Measurements from ENCODE around the gene RNASEL.

Gene RNASEL

GRCh38 chr1:182631954-182632353, 42.9 kb upstream of the RNASEL start:
- no peak overlapping the region for H2AFZ ChIP-seq (ENCODE audit: low read length)
- H3K27ac ChIP-seq (ENCODE audit: low read depth, low read length, poor library complexity, severe bottlenecking) = peak overlapping the region; percentile 88
- no peaks in the 10 kb centered on the region for H3F3A ChIP-seq (ENCODE audit: insufficient read depth, low read length)
- no peaks in the 10 kb centered on the region for H3K79me2 ChIP-seq (ENCODE audit: insufficient read depth, low read length)
- no peak overlapping the region for H3K9ac ChIP-seq (ENCODE audit: low read length)
- H3K36me3 ChIP-seq (ENCODE audit: insufficient read depth, low read length) = no peaks in the 10 kb centered on the region
- peaks cover 65% of the 10 kb centered on the region for H3K4me1 ChIP-seq (ENCODE audit: insufficient read depth, low read length, severe bottlenecking)
- H4K20me1 ChIP-seq (ENCODE audit: insufficient read depth, low read length) = no peaks in the 10 kb centered on the region
- H3K9me2 ChIP-seq (ENCODE audit: low read depth, low read length) = no peaks in the 10 kb centered on the region
- TF ChIP-seq CTCF (IDR thresholded peaks at IDR 0.05; ENCODE audit: low read length) = no peak
- TF ChIP-seq EZH2 (IDR thresholded peaks at IDR 0.05; ENCODE audit: borderline replicate concordance, low read length) = no peak
- H3K27me3 ChIP-seq (ENCODE audit: insufficient read depth, low read length) = no peaks in the 10 kb centered on the region
- H3K9me3 ChIP-seq (ENCODE audit: low read length) = no peaks in the 10 kb centered on the region
- no peak overlapping the region for H3K4me3 ChIP-seq (ENCODE audit: low read depth, low read length, poor library complexity, severe bottlenecking)
- H3K4me2 ChIP-seq (ENCODE audit: low read length) = no peak overlapping the region

DNA sequence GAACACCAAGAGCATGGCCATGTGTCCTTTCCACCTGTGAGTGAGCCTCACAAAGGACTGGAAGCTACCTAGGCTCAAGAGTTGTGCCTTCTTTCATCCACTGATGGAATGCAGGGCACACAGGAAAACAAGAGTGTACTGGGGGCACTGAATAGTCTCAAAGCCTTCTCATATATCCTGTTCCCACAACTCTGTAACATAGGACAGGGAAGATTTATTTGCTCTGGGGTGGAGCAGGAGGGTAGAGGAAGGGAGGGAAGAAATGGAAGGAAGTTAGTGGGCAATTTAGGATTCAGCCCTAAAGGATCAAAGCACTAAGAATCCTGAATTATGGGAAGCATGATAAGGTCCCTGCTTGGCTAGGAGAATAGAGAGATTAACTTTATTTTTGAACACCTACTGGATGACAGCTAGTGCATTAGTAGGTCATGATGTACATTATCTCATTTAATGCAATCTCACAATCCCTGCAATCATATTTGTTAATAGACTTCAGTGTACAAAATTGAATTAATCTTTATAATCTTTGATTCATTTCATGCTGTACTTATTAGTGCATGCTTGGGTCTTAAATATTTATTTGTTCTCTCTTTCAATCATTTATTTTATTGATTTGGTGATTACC, 42.1 kb upstream of the RNASEL start:
- no peaks in the 10 kb centered on the region for H3K79me2 ChIP-seq (ENCODE audit: insufficient read depth, low read length)
- H3K27me3 ChIP-seq (ENCODE audit: insufficient read depth, low read length) = no peaks in the 10 kb centered on the region
- H2AFZ ChIP-seq (ENCODE audit: low read length) = no peak overlapping the region
- peaks cover 65% of the 10 kb centered on the region for H3K4me1 ChIP-seq (ENCODE audit: insufficient read depth, low read length, severe bottlenecking)
- H4K20me1 ChIP-seq (ENCODE audit: insufficient read depth, low read length) = no peaks in the 10 kb centered on the region
- peak overlapping the region; percentile 70 for H3K27ac ChIP-seq (ENCODE audit: low read depth, low read length, poor library complexity, severe bottlenecking)
- no peaks in the 10 kb centered on the region for H3K9me2 ChIP-seq (ENCODE audit: low read depth, low read length)
- H3K9ac ChIP-seq (ENCODE audit: low read length) = no peak overlapping the region
- H3F3A ChIP-seq (ENCODE audit: insufficient read depth, low read length) = no peaks in the 10 kb centered on the region
- no peak for TF ChIP-seq CTCF (IDR thresholded peaks at IDR 0.05; ENCODE audit: low read length)
- no peak for TF ChIP-seq EZH2 (IDR thresholded peaks at IDR 0.05; ENCODE audit: borderline replicate concordance, low read length)
- no peaks in the 10 kb centered on the region for H3K36me3 ChIP-seq (ENCODE audit: insufficient read depth, low read length)
- H3K4me3 ChIP-seq (ENCODE audit: low read depth, low read length, poor library complexity, severe bottlenecking) = no peak overlapping the region
- no peak overlapping the region for H3K4me2 ChIP-seq (ENCODE audit: low read length)
- H3K9me3 ChIP-seq (ENCODE audit: low read length) = no peaks in the 10 kb centered on the region

DNA sequence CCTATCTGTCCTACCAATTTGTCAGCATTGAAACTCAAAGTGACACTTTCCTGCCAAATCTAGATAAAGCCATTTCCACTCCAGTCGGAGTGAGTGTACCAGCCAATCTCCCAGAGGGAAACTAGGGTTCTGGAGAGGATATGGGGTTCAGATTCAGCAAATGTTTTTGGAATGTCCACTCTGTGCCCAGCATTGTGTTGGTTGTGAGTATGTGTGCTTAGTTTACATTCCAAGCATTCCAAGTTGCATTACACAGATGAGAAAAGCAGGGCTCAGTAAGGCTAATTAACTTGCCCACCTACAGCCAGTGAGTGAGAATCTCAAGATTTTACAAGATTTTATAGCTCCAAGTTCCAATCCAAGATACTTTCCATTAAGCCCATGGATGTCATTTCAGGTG, 41.5 kb upstream of the RNASEL start:
- no peak overlapping the region for H2AFZ ChIP-seq (ENCODE audit: low read length)
- H3K27ac ChIP-seq (ENCODE audit: low read depth, low read length, poor library complexity, severe bottlenecking) = peak overlapping the region; percentile 70
- no peaks in the 10 kb centered on the region for H3K9me3 ChIP-seq (ENCODE audit: low read length)
- no peaks in the 10 kb centered on the region for H3F3A ChIP-seq (ENCODE audit: insufficient read depth, low read length)
- H3K4me2 ChIP-seq (ENCODE audit: low read length) = no peak overlapping the region
- no peaks in the 10 kb centered on the region for H3K36me3 ChIP-seq (ENCODE audit: insufficient read depth, low read length)
- TF ChIP-seq CTCF (IDR thresholded peaks at IDR 0.05; ENCODE audit: low read length) = no peak
- TF ChIP-seq EZH2 (IDR thresholded peaks at IDR 0.05; ENCODE audit: borderline replicate concordance, low read length) = no peak
- peak overlapping the region; percentile 8; the same call in 1 of the 2 replicates for H3K9ac ChIP-seq (ENCODE audit: low read length)
- no peaks in the 10 kb centered on the region for H3K9me2 ChIP-seq (ENCODE audit: low read depth, low read length)
- no peaks in the 10 kb centered on the region for H3K79me2 ChIP-seq (ENCODE audit: insufficient read depth, low read length)
- H3K4me1 ChIP-seq (ENCODE audit: insufficient read depth, low read length, severe bottlenecking) = peaks cover 61% of the 10 kb centered on the region
- no peaks in the 10 kb centered on the region for H4K20me1 ChIP-seq (ENCODE audit: insufficient read depth, low read length)
- no peak overlapping the region for H3K4me3 ChIP-seq (ENCODE audit: low read depth, low read length, poor library complexity, severe bottlenecking)
- H3K27me3 ChIP-seq (ENCODE audit: insufficient read depth, low read length) = no peaks in the 10 kb centered on the region

Measured in OCI-LY1 (cell line).